Measurements from ENCODE around the gene TINAG.

Gene TINAG, protein sequence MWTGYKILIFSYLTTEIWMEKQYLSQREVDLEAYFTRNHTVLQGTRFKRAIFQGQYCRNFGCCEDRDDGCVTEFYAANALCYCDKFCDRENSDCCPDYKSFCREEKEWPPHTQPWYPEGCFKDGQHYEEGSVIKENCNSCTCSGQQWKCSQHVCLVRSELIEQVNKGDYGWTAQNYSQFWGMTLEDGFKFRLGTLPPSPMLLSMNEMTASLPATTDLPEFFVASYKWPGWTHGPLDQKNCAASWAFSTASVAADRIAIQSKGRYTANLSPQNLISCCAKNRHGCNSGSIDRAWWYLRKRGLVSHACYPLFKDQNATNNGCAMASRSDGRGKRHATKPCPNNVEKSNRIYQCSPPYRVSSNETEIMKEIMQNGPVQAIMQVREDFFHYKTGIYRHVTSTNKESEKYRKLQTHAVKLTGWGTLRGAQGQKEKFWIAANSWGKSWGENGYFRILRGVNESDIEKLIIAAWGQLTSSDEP

DNA sequence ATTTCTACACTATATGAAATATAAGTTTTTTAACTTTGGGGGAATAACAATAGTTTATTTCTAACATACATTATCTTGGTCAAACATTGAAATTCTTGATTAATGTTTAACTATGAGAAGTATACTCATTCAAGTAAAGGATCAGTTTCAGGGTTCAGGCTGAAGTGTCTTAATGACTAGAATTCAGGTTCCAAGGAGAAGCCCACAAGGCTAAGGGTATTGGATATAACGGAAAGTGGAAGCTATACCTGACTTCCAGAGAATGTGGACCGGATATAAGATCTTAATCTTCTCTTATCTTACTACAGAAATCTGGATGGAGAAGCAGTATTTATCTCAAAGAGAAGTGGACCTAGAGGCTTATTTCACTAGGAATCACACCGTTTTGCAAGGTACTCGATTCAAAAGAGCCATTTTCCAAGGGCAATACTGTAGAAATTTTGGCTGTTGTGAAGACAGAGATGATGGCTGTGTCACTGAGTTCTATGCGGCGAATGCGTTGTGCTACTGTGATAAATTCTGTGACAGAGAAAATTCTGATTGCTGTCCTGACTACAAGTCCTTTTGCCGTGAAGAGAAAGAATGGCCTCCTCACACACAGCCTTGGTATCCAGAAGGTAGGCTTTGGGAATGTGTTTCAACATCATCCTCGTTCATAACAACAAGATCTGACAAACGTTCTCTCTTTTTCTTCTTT, at the start of gene TINAG:
TINAG (plus strand) TSS at position 153 of the 697 bp plus-strand sequence; CDS start at position 263, 110 bp downstream.
- H3K4me3 ChIP-seq (ENCODE audit: low read depth, low read length), result no peak within 1 kb of the TSS
- TF ChIP-seq, protein P1, sequence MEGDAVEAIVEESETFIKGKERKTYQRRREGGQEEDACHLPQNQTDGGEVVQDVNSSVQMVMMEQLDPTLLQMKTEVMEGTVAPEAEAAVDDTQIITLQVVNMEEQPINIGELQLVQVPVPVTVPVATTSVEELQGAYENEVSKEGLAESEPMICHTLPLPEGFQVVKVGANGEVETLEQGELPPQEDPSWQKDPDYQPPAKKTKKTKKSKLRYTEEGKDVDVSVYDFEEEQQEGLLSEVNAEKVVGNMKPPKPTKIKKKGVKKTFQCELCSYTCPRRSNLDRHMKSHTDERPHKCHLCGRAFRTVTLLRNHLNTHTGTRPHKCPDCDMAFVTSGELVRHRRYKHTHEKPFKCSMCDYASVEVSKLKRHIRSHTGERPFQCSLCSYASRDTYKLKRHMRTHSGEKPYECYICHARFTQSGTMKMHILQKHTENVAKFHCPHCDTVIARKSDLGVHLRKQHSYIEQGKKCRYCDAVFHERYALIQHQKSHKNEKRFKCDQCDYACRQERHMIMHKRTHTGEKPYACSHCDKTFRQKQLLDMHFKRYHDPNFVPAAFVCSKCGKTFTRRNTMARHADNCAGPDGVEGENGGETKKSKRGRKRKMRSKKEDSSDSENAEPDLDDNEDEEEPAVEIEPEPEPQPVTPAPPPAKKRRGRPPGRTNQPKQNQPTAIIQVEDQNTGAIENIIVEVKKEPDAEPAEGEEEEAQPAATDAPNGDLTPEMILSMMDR (IDR thresholded peaks at IDR 0.05; ENCODE audit: low read depth, low read length), result no peak

DNA sequence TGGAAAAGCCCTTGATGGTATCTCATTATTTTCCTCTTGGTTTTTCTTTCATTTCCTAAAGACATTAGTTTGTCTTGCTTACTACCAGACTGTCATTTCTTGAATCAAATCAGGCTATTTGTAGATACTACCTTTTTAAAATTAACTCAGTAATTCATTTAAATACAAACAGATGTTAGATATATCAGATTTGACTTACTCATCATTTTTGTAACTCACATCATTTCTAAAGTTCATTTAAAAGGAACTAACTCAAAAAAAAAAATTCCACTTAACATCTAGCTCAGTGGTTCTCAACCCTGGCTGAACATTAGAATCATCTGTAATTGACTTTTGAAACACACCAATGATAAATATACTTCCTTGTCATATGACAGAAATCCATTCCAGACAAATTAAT, 48.2 kb upstream of the TINAG start:
- TF ChIP-seq, protein P1 (IDR thresholded peaks at IDR 0.05; ENCODE audit: low read depth, low read length), result no peak
- H3K4me3 ChIP-seq (ENCODE audit: low read depth, low read length), result no peak overlapping the region

DNA sequence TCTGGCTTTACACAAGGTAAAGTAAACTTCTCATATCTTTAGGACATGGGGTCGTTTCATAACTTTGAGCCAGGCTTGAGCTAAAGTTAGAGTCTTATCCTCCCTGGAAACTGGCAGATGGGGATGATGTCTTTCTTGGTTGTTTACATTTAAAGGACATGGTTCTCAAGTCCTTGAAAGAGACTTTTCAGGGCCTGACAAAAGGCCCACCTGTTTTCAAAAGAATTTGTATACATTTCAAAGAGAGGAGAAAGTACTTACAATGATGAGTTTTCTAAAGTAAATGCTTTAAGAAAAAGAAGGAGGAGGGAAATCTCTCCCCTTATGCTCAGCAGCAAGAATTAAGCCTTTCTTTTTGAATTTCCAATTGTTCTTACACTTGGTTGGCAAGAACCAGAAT, 45.7 kb upstream of the TINAG start:
- no peak overlapping the region for H3K4me3 ChIP-seq (ENCODE audit: low read depth, low read length)
- TF ChIP-seq, protein P1 (IDR thresholded peaks at IDR 0.05; ENCODE audit: low read depth, low read length), result no peak

DNA sequence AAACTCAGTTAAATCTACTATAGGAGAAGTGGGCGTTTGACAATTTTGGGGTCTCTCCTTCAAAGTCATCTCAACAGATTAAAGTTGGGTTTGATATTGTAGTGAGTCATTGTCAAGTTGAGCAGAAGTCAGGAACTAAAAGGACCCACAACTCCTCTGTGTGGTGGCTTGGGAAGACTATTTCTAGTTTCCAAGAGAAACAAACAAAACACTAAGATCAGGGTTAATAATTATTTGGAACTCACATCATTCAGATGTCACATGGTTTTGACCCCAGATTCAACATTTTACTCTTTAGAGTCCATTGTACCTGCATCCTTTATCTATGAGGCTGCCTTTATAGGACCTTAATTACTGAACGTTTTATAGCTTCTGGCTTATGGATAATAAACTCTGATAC, 45.3 kb upstream of the TINAG start:
- TF ChIP-seq, protein P1 (IDR thresholded peaks at IDR 0.05; ENCODE audit: low read depth, low read length), result no peak
- H3K4me3 ChIP-seq (ENCODE audit: low read depth, low read length), result no peak overlapping the region

DNA sequence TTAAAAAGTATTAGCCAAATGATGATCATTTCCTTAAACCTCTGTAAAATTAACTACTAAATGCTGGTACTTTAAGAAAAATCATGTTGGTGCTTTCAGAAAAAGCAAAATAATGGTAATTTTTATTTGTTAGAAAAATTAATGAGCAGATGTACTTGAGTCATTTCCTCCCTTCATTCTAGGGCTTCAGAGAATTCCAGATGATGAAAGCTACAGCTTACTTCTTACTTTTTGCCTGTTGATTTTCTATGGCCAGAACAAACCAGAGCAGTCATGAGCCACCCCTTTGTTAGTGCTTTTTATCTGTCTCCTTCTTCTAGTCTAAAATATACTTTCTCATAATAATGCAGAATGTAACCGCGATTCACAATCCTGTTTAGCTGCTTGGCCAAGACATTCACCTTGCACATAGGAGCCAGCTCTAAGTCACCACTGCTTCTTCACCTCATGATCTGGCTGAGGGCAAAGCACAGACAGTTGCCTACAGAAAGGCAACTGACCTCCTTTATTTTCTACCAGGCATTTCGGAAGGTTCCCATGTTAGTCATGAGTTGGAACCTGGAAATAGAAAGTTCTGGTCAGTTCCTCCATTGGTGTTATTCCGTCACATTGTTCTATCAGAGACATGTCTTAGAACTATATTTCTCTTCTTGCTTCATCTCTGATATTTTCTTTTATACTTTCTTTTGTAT, 43.5 kb upstream of the TINAG start:
- no peak overlapping the region for H3K4me3 ChIP-seq (ENCODE audit: low read depth, low read length)
- TF ChIP-seq, protein P1 (IDR thresholded peaks at IDR 0.05; ENCODE audit: low read depth, low read length), result no peak

DNA sequence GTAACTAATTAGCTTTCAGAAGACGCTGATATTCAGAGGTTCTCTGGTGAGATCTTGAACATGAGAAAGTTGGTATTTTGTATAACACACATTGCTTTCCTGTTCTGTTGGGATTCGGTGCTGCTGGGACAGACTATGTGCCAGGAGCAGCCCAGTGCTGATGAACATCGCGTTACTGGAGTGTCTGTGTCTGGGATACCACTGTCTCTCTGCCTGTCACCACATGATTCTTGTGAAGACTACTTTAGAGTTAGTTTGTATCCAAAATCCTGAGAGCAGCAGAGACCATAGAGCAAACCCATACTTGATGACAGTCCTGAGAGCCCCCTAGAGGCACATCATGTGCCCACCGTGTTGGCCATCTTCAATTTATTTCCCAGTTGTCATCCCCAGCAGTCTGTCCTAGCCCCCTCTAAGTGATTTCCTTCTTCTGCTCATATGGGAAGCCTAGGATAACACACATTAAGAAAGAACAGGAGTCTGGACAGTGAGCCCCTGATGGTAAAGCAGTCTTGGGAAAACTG, 41.8 kb upstream of the TINAG start:
- TF ChIP-seq, protein P1 (IDR thresholded peaks at IDR 0.05; ENCODE audit: low read depth, low read length), result no peak
- no peak overlapping the region for H3K4me3 ChIP-seq (ENCODE audit: low read depth, low read length)

All from WI38 (cell line).